HUES6 (cell line): Measurements from ENCODE around the gene PRKCE.

ENCODE experiments used
- H3K27ac ChIP-seq: 2 replicates; pipeline ENCODE4 v1.7.0; 2013; ENCODE audit warnings: low read depth, mild to moderate bottlenecking, low read length, inconsistent platforms
- H3K27me3 ChIP-seq: 2 replicates; pipeline ENCODE4 v1.6.1; 2013; ENCODE audit warnings: low read length; ENCODE audit not compliant: control insufficient read depth, insufficient read depth
- H3K36me3 ChIP-seq: 2 replicates; pipeline ENCODE4 v1.6.1; 2013; ENCODE audit warnings: low read length; ENCODE audit not compliant: control insufficient read depth, insufficient read depth
- H3K4me1 ChIP-seq: 2 replicates; pipeline ENCODE4 v1.6.1; 2013; ENCODE audit warnings: low read length; ENCODE audit not compliant: control insufficient read depth, insufficient read depth
- H3K4me3 ChIP-seq: 2 replicates; pipeline ENCODE4 v1.5.1; 2013; ENCODE audit warnings: low read depth, low read length
- H3K9ac ChIP-seq: one replicate; pipeline ENCODE4 v1.6.1; 2013; ENCODE audit warnings: mild to moderate bottlenecking, low read length
- H3K9me3 ChIP-seq: 2 replicates; pipeline ENCODE4 v1.6.1; 2013; ENCODE audit warnings: low read depth, low read length; ENCODE audit not compliant: control insufficient read depth, insufficient read depth

Gene PRKCE

DNA sequence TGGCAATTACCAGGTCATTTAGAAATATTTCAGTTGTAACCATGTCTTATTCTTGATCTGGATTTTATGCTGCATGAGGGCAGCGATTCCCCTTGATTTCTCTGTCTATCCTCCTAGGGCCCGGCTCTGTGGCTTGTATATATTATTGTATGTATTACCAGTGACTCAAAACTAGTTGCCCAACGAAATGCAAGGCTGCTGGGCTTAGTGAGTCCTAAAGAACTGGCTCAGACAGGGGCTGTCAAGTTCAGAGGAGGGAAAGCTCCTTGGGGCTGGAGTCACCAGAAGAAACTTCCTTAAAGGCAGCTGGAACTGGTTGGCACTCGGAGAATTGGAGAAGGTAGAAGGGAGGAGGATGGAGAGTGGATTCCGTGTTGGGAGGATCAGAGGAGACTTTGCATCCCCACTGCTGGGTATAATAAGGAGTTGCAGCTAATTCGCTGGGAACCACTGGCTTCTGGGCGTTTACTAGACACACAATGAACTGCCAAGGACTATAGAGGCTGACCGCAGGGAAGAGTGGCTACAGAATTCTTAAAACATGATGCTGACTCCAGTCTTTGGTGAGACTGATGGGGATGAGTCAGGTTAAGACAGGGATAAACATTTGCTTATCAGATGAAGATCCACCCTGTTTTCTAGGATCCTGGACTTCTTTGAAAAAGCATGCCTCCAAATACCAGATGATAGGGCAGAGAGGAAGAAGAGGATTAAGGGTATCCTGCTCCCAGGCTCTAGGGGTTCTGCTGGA is 104.3 kb downstream of the PRKCE start:
- Histone ChIP-seq H3K9me3 (no peaks in the 10 kb centered on the region), H3K36me3 (no peaks in the 10 kb centered on the region), H3K27ac (no peak overlapping the region), H3K9ac (no peak overlapping the region), H3K4me1 (peaks cover 12% of the 10 kb centered on the region; the same call in 1 of the 2 replicates), H3K4me3 (no peak overlapping the region), H3K27me3 (no peaks in the 10 kb centered on the region)

DNA sequence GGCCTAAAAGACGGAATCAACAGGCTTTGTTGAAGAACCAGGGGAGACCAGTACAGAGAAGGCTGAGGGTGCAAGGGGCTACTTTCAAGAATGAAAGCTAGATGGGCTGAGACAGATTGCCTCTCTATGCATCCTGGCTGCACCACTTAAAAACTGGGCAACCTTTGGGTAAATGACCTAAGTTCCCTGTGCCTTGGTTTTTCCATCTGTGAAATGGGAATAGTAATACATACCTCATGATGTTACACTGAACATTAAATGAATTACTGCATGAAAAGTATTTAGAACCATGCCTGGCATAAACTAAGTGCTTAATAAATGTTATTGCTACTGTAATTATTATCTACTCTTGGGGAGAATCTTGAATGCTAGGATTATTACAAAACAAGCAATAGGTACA is 106.5 kb downstream of the PRKCE start:
- no peak overlapping the region for H3K4me3 ChIP-seq
- peaks cover 12% of the 10 kb centered on the region; the same call in 1 of the 2 replicates for H3K4me1 ChIP-seq
- H3K27ac ChIP-seq: no peak overlapping the region
- H3K9me3 ChIP-seq: no peaks in the 10 kb centered on the region
- no peaks in the 10 kb centered on the region for H3K36me3 ChIP-seq
- H3K27me3 ChIP-seq: no peaks in the 10 kb centered on the region
- H3K9ac ChIP-seq: no peak overlapping the region

DNA sequence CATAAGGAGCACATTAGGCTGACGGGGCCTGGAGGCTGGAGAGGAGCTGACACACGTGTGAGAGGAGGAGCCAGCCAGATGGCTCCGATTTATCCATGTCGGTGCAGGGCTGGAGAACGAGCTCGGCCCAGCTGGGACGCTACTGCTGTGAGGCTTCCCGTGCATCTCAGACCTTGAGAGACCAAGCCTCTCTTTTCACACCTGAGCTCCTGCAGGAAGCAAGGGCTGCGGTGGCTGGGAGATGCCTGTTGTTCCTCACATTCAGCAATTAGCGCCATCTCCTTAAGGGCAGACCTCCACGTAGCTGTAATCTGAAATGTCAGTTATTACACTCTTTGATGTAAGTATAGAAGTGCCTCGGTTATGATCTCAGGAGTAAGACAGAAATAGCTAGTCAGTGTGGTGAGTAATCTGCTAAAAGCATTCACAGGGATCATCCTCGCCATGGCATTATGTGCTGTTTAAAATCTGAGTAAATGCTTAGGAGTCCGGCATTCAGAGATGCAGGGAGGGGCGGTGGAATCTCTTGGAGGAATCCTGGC is 107.9 kb downstream of the PRKCE start:
- H3K36me3 ChIP-seq: no peaks in the 10 kb centered on the region
- H3K4me1 ChIP-seq: peaks cover 12% of the 10 kb centered on the region; the same call in 1 of the 2 replicates
- no peak overlapping the region for H3K27ac ChIP-seq
- H3K9me3 ChIP-seq: no peaks in the 10 kb centered on the region
- H3K27me3 ChIP-seq: no peaks in the 10 kb centered on the region
- H3K4me3 ChIP-seq: no peak overlapping the region
- no peak overlapping the region for H3K9ac ChIP-seq

DNA sequence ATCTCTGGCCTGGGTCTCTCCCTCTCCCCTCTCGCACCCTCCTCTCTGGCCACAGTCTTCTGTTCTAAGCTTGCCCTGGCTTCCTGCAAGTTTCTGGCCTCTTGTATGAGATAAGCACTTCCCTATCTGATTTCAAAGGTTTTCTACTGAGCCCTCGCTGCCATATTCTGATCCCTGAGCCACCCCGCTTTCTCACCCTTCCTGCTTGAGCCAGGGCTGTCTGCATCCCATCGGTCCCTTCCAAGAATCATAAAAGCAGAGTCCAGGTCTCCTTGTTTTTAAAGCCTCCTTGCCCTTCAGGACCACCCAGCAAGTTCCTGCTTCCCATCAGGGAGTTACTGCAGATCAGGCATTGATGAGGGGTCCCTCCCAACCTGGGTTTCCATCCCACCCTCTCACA is 110.2 kb downstream of the PRKCE start:
- no peaks in the 10 kb centered on the region for H3K36me3 ChIP-seq
- H3K9me3 ChIP-seq: no peaks in the 10 kb centered on the region
- H3K9ac ChIP-seq: no peak overlapping the region
- no peaks in the 10 kb centered on the region for H3K27me3 ChIP-seq
- H3K4me1 ChIP-seq: peaks cover 12% of the 10 kb centered on the region; the same call in 1 of the 2 replicates
- no peak overlapping the region for H3K27ac ChIP-seq
- no peak overlapping the region for H3K4me3 ChIP-seq

DNA sequence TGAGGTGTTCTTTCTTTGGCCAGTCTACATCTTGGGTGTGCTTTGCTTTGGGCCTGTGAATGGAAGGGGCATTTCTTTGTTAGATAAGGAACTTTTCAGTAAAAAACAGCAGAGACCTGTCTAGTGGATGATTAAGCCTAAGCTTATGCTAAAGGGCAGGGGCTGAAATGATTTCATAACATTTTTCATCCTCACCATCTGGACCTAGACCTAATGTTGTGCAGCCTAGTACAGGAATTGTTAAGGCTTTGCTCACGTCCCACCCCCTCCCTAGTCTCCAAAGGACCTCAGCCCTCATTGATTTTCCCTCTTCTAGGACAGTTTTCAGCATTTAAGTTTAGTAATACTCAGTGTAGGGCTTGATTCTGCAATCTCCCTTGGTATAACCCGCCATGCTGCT is 111.8 kb downstream of the PRKCE start:
- H3K36me3 ChIP-seq: no peaks in the 10 kb centered on the region
- no peaks in the 10 kb centered on the region for H3K27me3 ChIP-seq
- peaks cover 12% of the 10 kb centered on the region; the same call in 1 of the 2 replicates for H3K4me1 ChIP-seq
- no peak overlapping the region for H3K4me3 ChIP-seq
- no peak overlapping the region for H3K27ac ChIP-seq
- no peak overlapping the region for H3K9ac ChIP-seq
- H3K9me3 ChIP-seq: no peaks in the 10 kb centered on the region

DNA sequence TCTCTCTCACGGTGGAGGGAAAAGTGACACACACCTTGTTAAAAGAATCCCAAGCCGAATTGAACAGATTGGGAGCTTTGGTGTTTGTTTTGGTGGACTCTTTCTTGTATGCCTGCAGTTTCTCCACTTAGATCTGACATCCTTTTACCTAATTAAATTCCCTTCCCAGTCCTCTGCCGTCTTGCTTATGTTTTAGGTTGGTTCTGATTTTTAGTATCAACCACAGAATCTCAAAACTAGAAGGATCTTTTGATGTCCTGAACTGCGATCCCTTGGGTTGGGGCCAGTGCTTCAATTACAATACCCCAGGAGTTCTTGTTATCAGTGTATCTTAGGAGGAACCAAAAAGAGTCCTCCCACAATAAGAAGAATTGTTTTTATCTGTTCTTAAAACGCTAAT is 112.3 kb downstream of the PRKCE start:
- no peak overlapping the region for H3K9ac ChIP-seq
- peaks cover 12% of the 10 kb centered on the region; the same call in 1 of the 2 replicates for H3K4me1 ChIP-seq
- H3K36me3 ChIP-seq: no peaks in the 10 kb centered on the region
- H3K4me3 ChIP-seq: no peak overlapping the region
- no peak overlapping the region for H3K27ac ChIP-seq
- H3K27me3 ChIP-seq: no peaks in the 10 kb centered on the region
- no peaks in the 10 kb centered on the region for H3K9me3 ChIP-seq

DNA sequence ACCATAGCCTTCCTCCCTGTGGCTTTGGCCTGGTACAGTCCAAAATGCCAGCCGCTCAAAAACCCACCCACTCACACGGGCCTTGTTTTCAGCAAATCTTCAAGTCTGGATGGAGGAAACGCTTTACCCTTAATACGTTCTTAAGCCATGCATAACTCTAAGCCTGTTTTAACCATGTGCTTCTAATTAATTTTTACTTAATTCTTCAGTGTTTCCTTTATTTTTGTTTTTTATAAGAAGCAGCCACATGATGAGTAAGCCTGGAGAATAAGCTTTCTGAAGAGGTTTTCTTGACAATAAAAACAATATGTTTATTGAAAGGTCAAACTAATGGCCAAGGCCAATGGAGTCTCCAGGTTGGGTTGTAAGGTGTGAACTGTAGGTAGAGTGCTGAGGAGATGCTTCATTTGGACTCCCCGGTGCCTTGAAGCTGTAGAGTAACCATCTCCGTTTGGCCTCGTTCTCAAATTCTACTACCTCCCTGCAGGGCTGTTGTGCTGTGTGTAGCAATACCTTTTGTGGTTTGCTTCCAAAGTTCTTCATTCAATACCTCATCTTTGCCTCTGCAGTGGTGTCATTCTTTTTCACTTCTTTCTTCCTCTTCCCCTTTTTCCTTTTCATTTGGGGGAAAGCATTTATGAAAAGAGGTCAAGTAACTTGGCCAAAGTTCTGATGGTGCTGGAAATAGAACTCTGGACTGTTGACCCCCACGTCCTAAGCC is 113.7 kb downstream of the PRKCE start:
- Histone ChIP-seq H3K9me3 (no peaks in the 10 kb centered on the region), H3K27ac (no peak overlapping the region), H3K9ac (no peak overlapping the region), H3K4me3 (no peak overlapping the region), H3K4me1 (peaks cover 4% of the 10 kb centered on the region; the same call in 1 of the 2 replicates), H3K36me3 (no peaks in the 10 kb centered on the region), H3K27me3 (no peaks in the 10 kb centered on the region)

DNA sequence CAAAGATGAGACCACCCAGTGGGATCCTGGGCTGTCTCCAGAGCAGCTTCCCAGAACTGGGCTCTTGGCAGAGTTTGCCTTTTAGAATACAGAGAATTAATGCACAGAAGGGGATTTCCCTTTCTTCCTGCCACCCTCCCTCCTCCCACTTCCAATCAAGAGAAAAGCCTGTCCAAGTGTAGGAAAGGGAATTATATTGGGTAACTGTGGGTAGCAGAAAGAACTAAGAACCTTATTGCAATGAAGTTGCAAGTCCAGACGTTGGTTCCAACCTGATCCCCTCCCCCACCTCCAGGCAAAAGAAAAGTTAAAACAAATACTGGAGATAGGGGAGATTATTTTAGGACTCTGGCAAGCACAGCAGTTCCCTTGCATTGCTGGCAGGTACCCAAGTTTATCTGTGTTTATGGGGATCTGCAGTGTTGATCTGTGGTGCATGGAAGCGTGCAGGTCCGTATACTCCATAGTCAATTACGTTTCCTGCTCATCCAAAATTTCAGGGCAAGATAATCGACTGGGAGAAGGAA is 114.3 kb downstream of the PRKCE start:
- no peak overlapping the region for H3K4me3 ChIP-seq
- peaks cover 4% of the 10 kb centered on the region; the same call in 1 of the 2 replicates for H3K4me1 ChIP-seq

DNA sequence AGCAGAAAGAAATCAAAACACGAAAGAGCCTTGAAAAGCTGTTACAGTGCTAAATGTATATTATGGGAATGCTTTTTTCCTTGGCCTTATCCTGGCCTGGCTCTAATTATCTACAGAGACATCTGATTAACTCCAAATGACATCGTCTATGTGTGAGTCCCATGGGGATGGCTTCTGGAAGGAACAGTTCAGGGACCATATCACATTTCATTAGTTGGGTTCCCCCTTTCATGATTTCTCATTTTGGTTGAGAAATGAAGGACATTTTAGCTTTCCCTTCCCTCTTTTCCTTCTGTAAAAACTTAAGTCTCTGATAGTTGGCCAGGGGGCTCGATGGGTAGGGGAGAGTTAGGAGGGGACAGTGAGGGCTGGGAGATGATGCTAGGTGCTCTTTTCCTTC is 116.7 kb downstream of the PRKCE start:
- peaks cover 9% of the 10 kb centered on the region for H3K4me1 ChIP-seq
- H3K4me3 ChIP-seq: no peak overlapping the region
- H3K36me3 ChIP-seq: no peaks in the 10 kb centered on the region
- H3K27ac ChIP-seq: no peak overlapping the region
- no peaks in the 10 kb centered on the region for H3K9me3 ChIP-seq
- H3K27me3 ChIP-seq: no peaks in the 10 kb centered on the region
- H3K9ac ChIP-seq: no peak overlapping the region

More for the DNA sequence above, 114.3 kb downstream of the PRKCE start:
- Histone ChIP-seq H3K36me3 (no peaks in the 10 kb centered on the region), H3K27me3 (no peaks in the 10 kb centered on the region), H3K9me3 (no peaks in the 10 kb centered on the region), H3K9ac (no peak overlapping the region), H3K27ac (no peak overlapping the region)

DNA sequence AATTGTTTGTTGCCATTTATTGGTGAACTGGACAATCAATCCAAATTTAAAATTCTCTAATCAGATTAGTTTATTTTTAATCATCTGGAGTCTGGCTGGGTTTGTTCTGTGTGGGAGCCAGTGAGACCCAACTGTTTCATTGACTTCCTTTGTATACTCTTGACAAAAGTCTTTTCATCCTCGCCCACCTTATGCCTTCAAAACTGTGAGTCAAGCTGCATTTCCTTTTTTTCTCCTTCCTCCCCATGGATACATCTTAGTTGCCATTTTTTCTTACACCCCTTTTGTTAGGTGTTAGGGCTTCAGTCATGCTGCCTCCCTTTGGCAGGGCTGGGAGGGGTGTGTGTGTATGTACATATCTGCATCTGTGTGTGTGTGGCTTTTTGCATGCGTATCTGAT is 117.6 kb downstream of the PRKCE start:
- Histone ChIP-seq H3K9ac (no peak overlapping the region), H3K4me3 (no peak overlapping the region), H3K27ac (no peak overlapping the region), H3K9me3 (no peaks in the 10 kb centered on the region), H3K36me3 (no peaks in the 10 kb centered on the region), H3K27me3 (no peaks in the 10 kb centered on the region), H3K4me1 (peaks cover 9% of the 10 kb centered on the region)
